Activated naive CD4-positive, alpha-beta T cell treated with anti-CD3 and anti-CD28 coated beads, Interleukin-2, amount 50 U/mL, for 72 hours (primary cell): ENCODE data around the gene HECTD4. TPM values are rescaled to one million over a fixed set of nuclear protein-coding genes. Genes with fewer than 3 reads are reported as not detected.
"Not testable (repeated sequence)": the region's sequence is repeated elsewhere in the genome, so short reads cannot be mapped to it uniquely, and the experiment has no call there.

Experiments
- ATAC-seq, 2 donors: fragments of 150-1000 bp; cut with Tn5 transposase; 2 replicates each; pipeline ENCODE4 v1.10.0; 2021; ENCODE audit warnings: mild to moderate bottlenecking in 2 of 2, moderate library complexity in 2 of 2
- DNase-seq, 2 donors: peaks; one replicate each; pipeline ENCODE4 v3.0.0; 2021 to 2022; ENCODE audit warnings: low spot score in 2 of 2
- H3K27ac Mint-ChIP-seq, 2 donors: one replicate each; pipeline ENCODE4 v1.8.0; 2022; ENCODE audit warnings: mild to moderate bottlenecking in 2 of 2, mixed read lengths in 2 of 2
- H3K36me3 Mint-ChIP-seq, 2 donors: one replicate each; pipeline ENCODE4 v1.8.0; 2022; ENCODE audit warnings: mixed read lengths in 2 of 2
- H3K9me3 Mint-ChIP-seq, 2 donors: one replicate each; pipeline ENCODE4 v1.8.0; 2022; ENCODE audit warnings: mixed read lengths in 2 of 2
- total RNA-seq, 2 donors: library from RNA; stranded (reverse); gene quantifications; one replicate each; pipeline ENCODE4 v1.2.3, GENCODE V29; 2022

Gene HECTD4
- total RNA-seq, 2 donors from 2014 or later = 26.7 to 31.0 TPM

- H3K9me3 Mint-ChIP-seq = no peaks in the 10 kb centered on the region
- no peak overlapping the region for H3K27ac Mint-ChIP-seq
- H3K36me3 Mint-ChIP-seq = peaks cover 11 to 12% of the 10 kb centered on the region in 2 donors
- DNase-seq (no peak), ATAC-seq (no peak)
These were observed 31.8 kb upstream of the HECTD4 start for GRCh38 chr12:112413855-112414625.

DNA sequence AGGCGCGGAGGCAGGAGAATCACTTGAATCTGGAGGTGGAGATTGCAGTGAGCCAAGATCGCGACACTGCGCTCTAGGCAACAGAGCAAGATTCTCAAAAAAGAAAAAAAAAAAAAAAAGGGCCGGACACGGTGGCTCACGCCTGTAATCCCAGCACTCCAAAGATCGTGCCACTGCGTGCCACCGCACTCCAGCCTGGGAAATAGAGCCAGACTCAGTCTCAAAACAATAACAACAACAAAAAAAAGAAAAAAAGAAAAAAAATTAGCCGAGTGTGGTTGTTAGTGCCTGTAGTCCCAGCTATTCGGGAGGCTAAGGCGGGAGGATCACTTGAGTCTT, 27.6 kb upstream of the HECTD4 start:
- no peak for DNase-seq
- Mint-ChIP-seq H3K9me3 (no peaks in the 10 kb centered on the region), H3K27ac (peak overlapping the region; percentile 98 to 100), H3K36me3 (peaks cover 38 to 39% of the 10 kb centered on the region in 2 donors)
- ATAC-seq = no peak

GRCh38 chr12:112409064-112409905, 27.1 kb upstream of the HECTD4 start, which contains the start of gene RPL6:
Gene RPL6, minus strand, starts transcription at chr12:112409605. Its CDS starts 949 bp downstream, at chr12:112408656.
- no peaks in the 10 kb centered on the region for H3K9me3 Mint-ChIP-seq
- H3K27ac Mint-ChIP-seq = peak within 1 kb of the TSS; percentile 98 to 100
- peak; percentile 93 to 94 for ATAC-seq
- peaks cover 39 to 44% of the 10 kb centered on the region in 2 donors for H3K36me3 Mint-ChIP-seq
- peak; percentile 78 to 82 for DNase-seq

- Mint-ChIP-seq H3K36me3 (peaks cover 39 to 45% of the 10 kb centered on the region in 2 donors), H3K27ac (peak overlapping the region; percentile 98 to 100)
These were observed 26.4 kb upstream of the HECTD4 start for GRCh38 chr12:112408621-112409020.

DNA sequence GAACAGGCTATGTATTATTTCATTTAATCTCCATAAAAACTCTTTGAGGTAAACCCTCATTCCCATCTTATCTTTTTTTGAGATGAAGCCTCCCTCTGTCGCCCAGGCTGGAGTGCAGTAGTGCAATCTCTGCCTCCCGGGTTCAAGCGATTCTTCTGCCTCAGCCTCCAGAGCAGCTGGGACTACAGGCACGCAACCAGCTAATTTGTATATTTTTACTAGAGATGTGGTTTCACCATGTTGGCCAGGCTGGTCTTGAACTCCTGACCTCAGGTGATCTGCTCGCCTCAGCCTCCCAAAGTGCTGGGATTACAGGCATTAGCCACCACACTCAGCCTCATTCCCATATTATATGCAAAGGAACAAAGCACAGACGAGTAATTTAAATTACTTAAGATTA, 25.5 kb upstream of the HECTD4 start:
- peak overlapping the region; percentile 98 to 100 for H3K27ac Mint-ChIP-seq
- DNase-seq, ATAC-seq, H3K9me3 Mint-ChIP-seq: not testable (repeated sequence)
- H3K36me3 Mint-ChIP-seq = peaks cover 39 to 45% of the 10 kb centered on the region in 2 donors

More at GRCh38 chr12:112408621-112409020, 26.4 kb upstream of the HECTD4 start:
- DNase-seq = no peak
- H3K9me3 Mint-ChIP-seq = no peaks in the 10 kb centered on the region
- peak; percentile 26 to 50 for ATAC-seq

DNA sequence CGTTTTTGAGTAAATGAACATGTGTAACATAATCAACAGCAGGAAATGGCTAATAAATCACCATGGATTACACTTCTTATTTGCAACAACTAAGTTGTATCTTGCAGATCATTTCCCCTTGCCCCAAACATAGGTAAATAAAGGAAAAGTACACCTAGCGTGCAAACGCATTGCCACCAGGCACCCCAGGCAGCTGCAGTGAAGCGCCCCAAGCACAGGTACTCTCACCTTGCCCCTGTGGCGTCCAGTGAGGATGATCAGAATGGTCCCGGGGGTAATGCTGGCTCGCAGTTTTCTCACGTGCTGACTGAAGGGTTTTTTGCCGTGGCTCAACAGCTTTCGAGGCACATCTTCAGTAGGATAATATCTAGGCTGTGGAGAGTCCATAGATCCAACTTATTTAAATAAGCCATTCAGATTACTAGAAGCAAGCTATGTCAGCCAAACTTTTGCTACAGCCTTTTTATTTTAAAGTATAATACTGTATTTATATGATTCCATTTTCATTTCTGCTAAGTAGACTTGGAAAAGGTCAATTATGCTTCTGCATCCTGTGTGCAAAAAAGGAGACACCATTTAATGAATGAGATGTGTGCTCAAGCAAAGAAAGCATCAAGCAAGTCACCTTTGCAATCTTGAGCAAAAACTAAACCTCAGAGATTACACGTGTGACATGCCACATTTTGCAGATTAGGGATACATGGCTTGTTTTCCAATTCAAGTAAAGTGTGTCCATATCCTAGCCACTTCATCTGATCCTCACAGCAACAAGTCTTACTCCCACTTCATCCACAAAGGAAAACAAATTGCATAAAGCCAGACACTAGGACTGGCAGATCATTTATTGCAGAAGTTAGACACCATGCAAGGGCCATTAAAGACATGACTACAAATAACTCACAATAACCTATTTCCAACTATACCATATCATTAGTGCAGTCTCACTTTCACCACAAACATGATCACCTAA, 24.6 kb upstream of the HECTD4 start:
- Mint-ChIP-seq H3K27ac (peak overlapping the region in 1 of 2 donors; percentile 53), H3K36me3 (peaks cover 39 to 45% of the 10 kb centered on the region in 2 donors), H3K9me3 (no peaks in the 10 kb centered on the region)
- ATAC-seq (no peak), DNase-seq (no peak)

GRCh38 chr12:112401903-112402498, 19.8 kb upstream of the HECTD4 start:
- ATAC-seq (peak in 1 of 2 donors; percentile 27), DNase-seq (no peak)
- H3K36me3 Mint-ChIP-seq = peaks cover 13 to 19% of the 10 kb centered on the region in 2 donors
- H3K27ac Mint-ChIP-seq = no peak overlapping the region
- H3K9me3 Mint-ChIP-seq = no peaks in the 10 kb centered on the region

DNA sequence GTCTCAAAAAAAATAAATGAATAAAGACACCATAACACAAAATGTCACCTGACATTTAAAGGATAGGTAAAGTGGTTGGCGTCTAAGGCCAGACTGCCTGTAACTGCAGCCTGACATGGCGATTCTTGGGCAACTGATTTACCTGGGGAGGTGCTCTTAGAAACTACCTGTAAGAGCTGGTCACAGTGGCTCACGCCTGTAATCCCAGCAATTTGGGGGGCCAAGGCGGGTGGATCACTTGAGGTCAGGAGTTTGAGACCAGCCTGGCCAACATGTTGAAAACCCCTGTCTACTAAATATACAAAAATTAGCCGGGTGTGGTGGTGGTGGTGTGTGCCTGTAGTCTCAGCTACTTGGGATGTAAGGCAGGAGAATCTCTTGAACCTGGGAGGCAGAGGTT, 18.8 kb upstream of the HECTD4 start:
- ATAC-seq (peak in 1 of 2 donors; percentile 18), DNase-seq (no peak)
- H3K9me3 Mint-ChIP-seq = no peaks in the 10 kb centered on the region
- H3K36me3 Mint-ChIP-seq = peaks cover 6 to 12% of the 10 kb centered on the region in 2 donors
- H3K27ac Mint-ChIP-seq = no peak overlapping the region

- no peak overlapping the region for H3K27ac Mint-ChIP-seq
These were observed 11.1 kb upstream of the HECTD4 start for GRCh38 chr12:112393328-112393727.

GRCh38 chr12:112389922-112390654, 7.9 kb upstream of the HECTD4 start:
- ATAC-seq, H3K9me3 Mint-ChIP-seq, H3K36me3 Mint-ChIP-seq, H3K27ac Mint-ChIP-seq, DNase-seq: not testable (repeated sequence)

More at GRCh38 chr12:112393328-112393727, 11.1 kb upstream of the HECTD4 start:
- ATAC-seq (no peak), DNase-seq (no peak)
- no peaks in the 10 kb centered on the region for H3K9me3 Mint-ChIP-seq
- no peaks in the 10 kb centered on the region for H3K36me3 Mint-ChIP-seq

GRCh38 chr12:112389228-112389627, 7.0 kb upstream of the HECTD4 start:
- H3K27ac Mint-ChIP-seq = no peak overlapping the region
- DNase-seq (no peak), ATAC-seq (no peak)
- no peaks in the 10 kb centered on the region for H3K9me3 Mint-ChIP-seq
- no peaks in the 10 kb centered on the region for H3K36me3 Mint-ChIP-seq

GRCh38 chr12:112386726-112387125, 4.5 kb upstream of the HECTD4 start:
- ATAC-seq (no peak), DNase-seq (no peak)
- Mint-ChIP-seq H3K36me3 (no peaks in the 10 kb centered on the region), H3K9me3 (no peaks in the 10 kb centered on the region), H3K27ac (peak overlapping the region; percentile 57 to 95)

- peak in 1 of 2 donors; percentile 3 for DNase-seq
- H3K36me3 Mint-ChIP-seq = peaks cover 9 to 12% of the 10 kb centered on the region in 2 donors
- H3K27ac Mint-ChIP-seq = peak overlapping the region; percentile 68 to 87
- no peaks in the 10 kb centered on the region for H3K9me3 Mint-ChIP-seq
- no peak for ATAC-seq
These were observed 635 bp upstream of the HECTD4 start for GRCh38 chr12:112382866-112383265.

GRCh38 chr12:112381406-112381882, 787 bp downstream of the HECTD4 start:
- Mint-ChIP-seq H3K9me3 (no peaks in the 10 kb centered on the region), H3K36me3 (peaks cover 9 to 12% of the 10 kb centered on the region in 2 donors), H3K27ac (peak overlapping the region; percentile 89 to 99)
- DNase-seq (peak in 1 of 2 donors; percentile 46), ATAC-seq (peak; percentile 34 to 44)
